ENCODE measurements around the gene STAG1. TPM values are rescaled to one million over a fixed set of nuclear protein-coding genes. Genes with fewer than 3 reads are reported as not detected.

The STAG1 gene
- total RNA-seq, 2 donors from 2014 or later, result 48.0 to 62.3 TPM

- ATAC-seq (replicated peaks), result no peak
- no peak overlapping the region for H3K27ac Mint-ChIP-seq
- no peaks in the 10 kb centered on the region for H3K4me1 Mint-ChIP-seq
Measured at GRCh38 chr3:136311261-136311660, 440.9 kb downstream of the STAG1 start.

GRCh38 chr3:136305879-136306278, 446.3 kb downstream of the STAG1 start:
- Mint-ChIP-seq H3K27ac (no peak overlapping the region), H3K36me3 (ENCODE audit: low read depth) (peaks cover 46% of the 10 kb centered on the region), H3K4me1 (no peaks in the 10 kb centered on the region), H3K9me3 (no peaks in the 10 kb centered on the region), H3K4me3 (no peak overlapping the region), H3K27me3 (no peaks in the 10 kb centered on the region)
- ATAC-seq (replicated peaks), result no peak

More at GRCh38 chr3:136311261-136311660, 440.9 kb downstream of the STAG1 start:
- no peaks in the 10 kb centered on the region for H3K27me3 Mint-ChIP-seq
- no peaks in the 10 kb centered on the region for H3K9me3 Mint-ChIP-seq
- H3K4me3 Mint-ChIP-seq, result no peak overlapping the region
- H3K36me3 Mint-ChIP-seq (ENCODE audit: low read depth), result peaks cover 32% of the 10 kb centered on the region

- H3K4me1 Mint-ChIP-seq, result no peaks in the 10 kb centered on the region
- H3K4me3 Mint-ChIP-seq, result no peak overlapping the region
- no peak for ATAC-seq (replicated peaks)
- no peak overlapping the region for H3K27ac Mint-ChIP-seq
- no peaks in the 10 kb centered on the region for H3K9me3 Mint-ChIP-seq
- H3K36me3 Mint-ChIP-seq (ENCODE audit: low read depth), result peaks cover 48% of the 10 kb centered on the region
- no peaks in the 10 kb centered on the region for H3K27me3 Mint-ChIP-seq
Measured at GRCh38 chr3:136300444-136300843, 451.7 kb downstream of the STAG1 start.

GRCh38 chr3:136297826-136298225, 454.4 kb downstream of the STAG1 start:
- Mint-ChIP-seq H3K4me3 (no peak overlapping the region), H3K36me3 (ENCODE audit: low read depth) (peaks cover 72% of the 10 kb centered on the region), H3K27ac (no peak overlapping the region), H3K4me1 (no peaks in the 10 kb centered on the region), H3K27me3 (no peaks in the 10 kb centered on the region), H3K9me3 (no peaks in the 10 kb centered on the region)
- ATAC-seq (replicated peaks), result no peak

GRCh38 chr3:136296960-136297359, 455.2 kb downstream of the STAG1 start:
- H3K4me3 Mint-ChIP-seq, result no peak overlapping the region
- H3K4me1 Mint-ChIP-seq, result no peaks in the 10 kb centered on the region

GRCh38 chr3:136294176-136294575, 458.0 kb downstream of the STAG1 start:
- no peaks in the 10 kb centered on the region for H3K9me3 Mint-ChIP-seq
- no peak overlapping the region for H3K4me3 Mint-ChIP-seq
- H3K4me1 Mint-ChIP-seq, result no peaks in the 10 kb centered on the region
- no peak for ATAC-seq (replicated peaks)
- no peaks in the 10 kb centered on the region for H3K27me3 Mint-ChIP-seq
- H3K27ac Mint-ChIP-seq, result no peak overlapping the region
- H3K36me3 Mint-ChIP-seq (ENCODE audit: low read depth), result peaks cover 74% of the 10 kb centered on the region

More at GRCh38 chr3:136296960-136297359, 455.2 kb downstream of the STAG1 start:
- Mint-ChIP-seq H3K36me3 (ENCODE audit: low read depth) (peaks cover 71% of the 10 kb centered on the region), H3K27ac (no peak overlapping the region), H3K27me3 (no peaks in the 10 kb centered on the region), H3K9me3 (no peaks in the 10 kb centered on the region)
- no peak for ATAC-seq (replicated peaks)

GRCh38 chr3:136293279-136293678, 458.9 kb downstream of the STAG1 start:
- Mint-ChIP-seq H3K4me1 (no peaks in the 10 kb centered on the region), H3K27me3 (no peaks in the 10 kb centered on the region), H3K27ac (no peak overlapping the region), H3K4me3 (no peak overlapping the region), H3K36me3 (ENCODE audit: low read depth) (peaks cover 71% of the 10 kb centered on the region), H3K9me3 (no peaks in the 10 kb centered on the region)
- ATAC-seq (replicated peaks), result no peak

GRCh38 chr3:136292500-136292899, 459.7 kb downstream of the STAG1 start:
- H3K36me3 Mint-ChIP-seq (ENCODE audit: low read depth), result peaks cover 71% of the 10 kb centered on the region
- H3K27me3 Mint-ChIP-seq, result no peaks in the 10 kb centered on the region
- H3K9me3 Mint-ChIP-seq, result no peaks in the 10 kb centered on the region
- no peak overlapping the region for H3K27ac Mint-ChIP-seq
- ATAC-seq (replicated peaks), result no peak
- no peaks in the 10 kb centered on the region for H3K4me1 Mint-ChIP-seq
- no peak overlapping the region for H3K4me3 Mint-ChIP-seq

- Mint-ChIP-seq H3K9me3 (no peaks in the 10 kb centered on the region), H3K36me3 (ENCODE audit: low read depth) (peaks cover 75% of the 10 kb centered on the region), H3K27ac (no peak overlapping the region), H3K4me3 (no peak overlapping the region), H3K27me3 (no peaks in the 10 kb centered on the region), H3K4me1 (no peaks in the 10 kb centered on the region)
- ATAC-seq (replicated peaks), result no peak
Measured at GRCh38 chr3:136291302-136291701, 460.9 kb downstream of the STAG1 start.

Other genes with a start within 250 kb of the STAG1 start
- gene SLC35G2, start 66.7 kb upstream of the STAG1 start, total RNA-seq, result 1 to 10 TPM; 3.4 to 9.6 TPM
- 10 to 100 TPM; 37.5 to 41.6 TPM for gene NCK1, start 109.8 kb upstream of the STAG1 start, total RNA-seq
- 1 to 10 TPM; 1.6 to 3.7 TPM for gene IL20RB, start 205.6 kb upstream of the STAG1 start, total RNA-seq

Measured in activated T-helper 17 cell treated with anti-CD3 and anti-CD28 coated beads, Interleukin-2, amount 50 U/mL, for 72 hours (primary cell).